SHP77 treated with DMSO at 0.1 percent for 48 hours (cell line): Measurements from ENCODE around the gene HOXB5.
A peak's percentile ranks its signal among the peaks of the same experiment; 100 is the strongest.

Experiments
- DNase-seq: peaks from one replicate; lab custom pipeline; 2025; lab: John Stamatoyannopoulos, UW

HOXB5 gene

DNA sequence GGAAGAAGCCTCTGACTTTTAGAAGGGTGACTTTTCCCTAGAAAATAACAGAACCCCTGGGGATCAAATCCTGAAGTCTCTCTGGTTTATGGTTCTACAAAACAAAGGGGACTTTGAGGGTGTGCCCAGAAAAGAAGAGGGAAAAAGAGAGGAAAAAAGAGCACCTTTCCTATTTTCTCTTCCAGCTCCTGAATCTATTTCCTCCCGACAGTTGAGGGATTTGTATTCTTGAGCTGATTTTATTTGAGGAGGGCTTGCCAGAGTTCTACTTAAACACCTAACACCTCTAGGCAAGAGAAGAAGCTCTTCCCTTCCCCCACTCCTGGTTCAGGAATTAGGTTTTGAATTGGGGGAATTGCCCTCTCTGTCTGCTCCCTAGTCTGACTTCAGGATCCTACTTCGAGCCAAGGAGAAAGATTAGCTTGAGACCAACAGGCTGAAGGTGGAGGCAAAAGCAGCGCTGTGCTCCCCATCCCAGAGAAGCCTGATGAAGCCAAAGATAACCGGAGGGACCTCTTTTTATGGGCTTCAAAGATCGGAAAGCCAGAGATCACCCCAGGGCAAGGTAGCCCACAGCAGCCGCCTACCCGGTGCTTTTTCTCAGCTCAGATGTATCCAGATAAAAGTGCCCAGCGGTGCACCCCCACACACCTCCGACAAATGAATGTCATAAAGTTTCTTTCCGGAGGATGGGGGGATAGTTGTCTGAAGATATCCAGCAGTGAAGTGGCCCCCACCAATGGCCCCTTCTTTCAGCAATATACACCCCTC, 4.3 kb downstream of the HOXB5 start:
- no peak for DNase-seq

DNA sequence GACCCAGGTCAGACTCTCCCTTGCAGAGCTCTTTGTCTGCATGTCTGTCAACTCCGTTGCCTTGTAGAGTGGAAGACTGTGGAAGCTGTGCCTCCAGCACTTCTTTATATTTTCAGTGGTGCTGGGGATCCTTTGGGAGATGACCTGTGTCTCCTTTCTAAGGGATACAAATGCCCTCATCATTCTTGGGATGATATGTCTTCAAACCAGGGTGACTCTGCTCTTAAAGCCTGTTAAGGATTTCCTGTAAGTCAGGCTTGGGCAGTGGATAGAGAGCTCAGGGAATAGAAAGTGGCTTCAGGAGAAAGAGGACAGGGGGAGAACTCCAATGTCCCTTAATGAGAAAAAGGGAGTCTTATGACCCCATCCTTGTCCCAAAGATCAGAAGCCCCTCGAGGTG, 5.1 kb downstream of the HOXB5 start:
- no peak for DNase-seq

- no peak for DNase-seq
Observed at GRCh38 chr17:48588074-48588415, 5.5 kb downstream of the HOXB5 start.

DNA sequence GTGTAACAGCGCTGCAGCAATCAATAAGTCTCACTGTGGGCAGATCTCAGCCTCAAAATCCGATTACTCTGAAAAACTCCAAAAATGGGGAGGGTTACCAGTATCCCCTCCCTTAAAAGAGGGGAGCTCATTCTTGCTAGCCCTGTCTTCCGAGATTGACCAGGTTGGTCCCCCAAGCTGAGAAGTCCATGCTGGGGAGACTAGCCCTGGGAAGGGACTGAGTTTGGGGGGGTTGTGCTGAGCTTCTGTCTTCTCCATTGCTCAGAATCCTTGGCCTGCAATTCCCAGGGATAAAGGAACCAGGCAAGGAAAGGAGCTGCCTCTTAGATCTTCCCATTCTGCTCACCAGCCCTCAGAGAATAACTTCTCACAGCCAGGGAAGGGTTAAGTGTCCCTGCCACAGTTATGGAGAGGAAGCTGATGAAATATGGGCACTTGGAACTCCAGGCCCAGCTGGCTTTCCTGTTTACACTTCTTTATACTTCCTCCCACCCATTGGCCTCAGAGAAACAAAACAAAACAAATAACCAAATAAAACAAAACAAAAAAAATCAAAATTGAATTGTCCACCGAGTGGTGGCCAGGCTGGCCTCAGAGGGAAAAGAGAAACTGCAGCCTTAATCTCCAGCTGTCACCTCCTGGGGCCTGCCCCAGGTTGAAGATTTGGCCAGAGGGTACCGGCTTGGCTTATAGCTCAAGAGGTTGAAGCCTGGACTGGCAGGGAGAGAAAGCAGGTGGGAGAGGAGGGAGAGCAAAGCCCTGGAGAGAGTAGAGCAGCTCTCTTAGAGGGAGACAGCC, 6.1 kb downstream of the HOXB5 start:
- peak; percentile 98 for DNase-seq

DNA sequence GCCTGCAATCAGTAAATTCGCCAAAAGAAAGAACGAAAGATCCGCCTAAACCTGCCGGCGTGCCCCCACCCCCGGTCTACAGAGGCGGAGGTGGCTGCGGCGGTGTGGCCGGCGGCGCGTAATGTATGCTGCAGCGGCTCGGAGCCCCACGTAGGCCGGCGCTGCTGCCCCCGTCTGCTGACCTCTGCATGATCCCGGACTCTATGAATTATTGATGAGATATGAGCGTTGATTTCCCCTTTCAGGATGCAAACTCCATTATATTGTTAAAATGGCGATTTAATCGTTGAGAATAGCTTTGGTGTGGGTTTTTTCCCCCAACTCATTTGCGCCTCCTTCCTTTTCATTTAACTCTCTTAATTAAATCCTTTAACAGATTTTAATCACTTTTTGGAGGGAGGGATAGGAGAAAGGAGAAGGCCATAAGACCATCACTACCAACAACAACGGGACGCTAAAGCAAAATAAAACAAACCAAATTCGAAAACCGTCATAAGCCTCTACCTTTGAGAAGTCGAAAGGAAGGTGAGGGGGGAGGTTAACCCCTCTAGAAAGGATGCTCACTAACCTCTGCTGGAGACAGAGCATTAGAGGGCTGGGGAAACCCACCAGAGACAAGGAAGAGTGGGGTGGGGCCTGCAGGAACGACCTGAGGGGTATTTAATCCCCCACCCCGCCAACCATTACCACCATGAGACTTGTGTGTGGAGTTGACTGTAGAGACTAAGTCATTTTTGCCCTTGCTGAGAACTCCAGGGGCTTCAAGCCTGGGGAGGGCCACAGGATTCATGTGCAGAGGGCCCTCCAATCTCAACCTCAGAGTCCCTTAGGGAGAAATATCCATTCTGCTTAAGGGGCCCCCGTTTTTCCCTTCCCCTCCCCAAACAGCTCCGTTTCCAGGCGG, 7.0 kb downstream of the HOXB5 start:
- peak; percentile 54 for DNase-seq

DNA sequence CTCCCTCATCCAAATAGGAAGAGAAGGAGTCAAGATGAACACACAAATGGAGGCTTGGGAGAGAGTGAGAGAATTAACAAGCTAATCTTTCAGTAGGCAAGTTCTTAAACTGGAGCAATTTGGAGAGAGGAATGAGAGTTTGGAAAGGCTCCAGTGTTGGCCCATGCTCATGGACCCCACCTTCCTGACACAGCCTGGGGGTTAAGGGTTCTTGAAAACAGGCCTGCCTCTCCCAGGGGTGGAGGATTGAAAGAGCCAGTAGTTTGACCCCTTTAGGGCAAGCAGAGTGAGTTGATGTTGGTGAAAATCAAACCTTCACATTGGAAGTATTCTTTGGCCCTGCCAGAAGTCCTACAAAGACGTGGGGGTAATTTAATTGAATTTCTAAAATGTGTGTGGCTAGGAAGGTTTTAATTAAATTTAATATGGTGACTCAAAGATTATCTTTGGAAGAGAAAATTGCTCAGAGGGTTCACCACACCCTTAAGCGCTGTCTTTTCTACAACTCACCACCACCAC, 9.3 kb downstream of the HOXB5 start:
- no peak for DNase-seq

DNA sequence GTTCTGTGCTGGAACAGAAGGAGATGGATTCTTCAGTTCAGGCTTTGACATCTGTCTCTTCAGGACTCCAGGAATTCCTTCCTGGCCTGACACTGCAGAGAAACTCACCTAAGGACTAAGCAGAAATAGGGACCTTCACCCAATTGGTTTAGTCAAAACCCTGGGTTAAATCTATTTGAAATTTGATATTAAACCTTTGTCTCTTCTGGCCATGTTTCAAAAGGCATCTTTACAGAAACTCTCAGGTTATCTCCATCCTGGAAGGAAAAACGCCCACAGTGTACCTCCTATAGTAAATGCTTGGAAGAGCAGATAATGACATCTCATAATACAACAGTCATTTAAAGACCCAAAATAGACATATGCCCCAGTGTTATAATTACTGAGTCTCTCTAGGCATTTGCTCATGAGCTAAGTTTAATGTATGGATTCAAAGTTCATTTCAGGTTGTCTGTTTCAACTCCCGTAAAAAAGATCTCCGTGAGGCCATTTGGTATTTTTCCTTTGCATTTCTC, 9.8 kb downstream of the HOXB5 start:
- DNase-seq = no peak

GRCh38 chr17:48582750-48583069, 10.9 kb downstream of the HOXB5 start:
- no peak for DNase-seq

DNA sequence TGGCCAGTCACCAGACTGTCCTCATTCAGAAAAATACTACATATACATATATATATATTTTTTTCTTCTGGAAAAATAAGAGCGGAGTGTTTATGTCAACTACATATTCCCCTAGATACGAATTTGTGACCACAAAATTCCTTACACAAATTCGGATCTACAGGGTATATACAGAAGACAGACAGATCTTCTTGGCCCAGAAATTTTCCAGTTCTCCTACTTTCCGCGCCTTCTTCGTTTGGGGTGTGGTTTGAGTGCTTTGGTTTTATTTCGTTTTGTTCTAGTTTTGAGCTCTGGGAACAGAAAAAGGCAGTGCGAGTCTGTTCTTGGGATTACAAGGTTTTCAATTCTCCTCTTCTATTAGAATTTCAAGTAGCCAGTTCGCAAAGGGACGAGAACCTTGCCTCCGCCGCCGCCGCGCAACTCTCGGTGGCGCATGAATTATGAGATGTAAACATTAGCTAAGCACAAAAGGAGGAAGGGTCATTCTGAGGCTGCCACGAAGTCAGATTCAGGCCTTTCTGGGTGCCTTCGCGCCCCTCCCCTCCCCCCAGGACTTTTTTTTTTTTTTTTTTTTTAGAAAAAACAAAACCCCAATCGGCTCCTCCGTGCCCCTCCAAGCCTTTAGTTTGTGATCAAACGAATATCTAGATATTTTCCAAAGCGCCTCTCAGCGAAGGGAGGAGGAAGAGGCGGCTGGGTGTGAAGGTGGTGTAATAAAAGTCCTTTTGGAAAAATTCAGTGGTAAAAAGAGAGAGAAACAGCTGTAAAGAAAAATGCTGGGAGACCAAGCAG, 13.6 kb downstream of the HOXB5 start:
- no peak for DNase-seq

DNA sequence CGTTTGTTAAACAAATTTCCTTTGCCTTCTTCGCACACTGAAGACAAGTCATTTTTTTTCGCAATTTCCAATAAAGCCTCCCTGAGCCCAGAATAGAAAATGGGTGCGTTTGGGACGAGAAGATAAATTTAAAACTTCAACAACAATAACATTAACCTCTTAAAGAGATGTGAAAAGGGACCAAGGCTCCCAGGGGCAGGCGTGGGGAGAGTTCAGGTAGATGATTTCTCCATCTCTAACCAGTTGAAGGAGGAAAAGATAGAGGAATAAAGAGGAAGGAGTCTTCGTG, 14.2 kb downstream of the HOXB5 start:
- DNase-seq = no peak

GRCh38 chr17:48578616-48579470, 14.7 kb downstream of the HOXB5 start:
- no peak for DNase-seq

- no peak for DNase-seq
Observed at GRCh38 chr17:48577946-48578615, 15.5 kb downstream of the HOXB5 start, which contains the start of gene HOXB4. HOXB4 (minus strand) TSS chr17:48578350; CDS start chr17:48578319, 31 bp downstream.

DNA sequence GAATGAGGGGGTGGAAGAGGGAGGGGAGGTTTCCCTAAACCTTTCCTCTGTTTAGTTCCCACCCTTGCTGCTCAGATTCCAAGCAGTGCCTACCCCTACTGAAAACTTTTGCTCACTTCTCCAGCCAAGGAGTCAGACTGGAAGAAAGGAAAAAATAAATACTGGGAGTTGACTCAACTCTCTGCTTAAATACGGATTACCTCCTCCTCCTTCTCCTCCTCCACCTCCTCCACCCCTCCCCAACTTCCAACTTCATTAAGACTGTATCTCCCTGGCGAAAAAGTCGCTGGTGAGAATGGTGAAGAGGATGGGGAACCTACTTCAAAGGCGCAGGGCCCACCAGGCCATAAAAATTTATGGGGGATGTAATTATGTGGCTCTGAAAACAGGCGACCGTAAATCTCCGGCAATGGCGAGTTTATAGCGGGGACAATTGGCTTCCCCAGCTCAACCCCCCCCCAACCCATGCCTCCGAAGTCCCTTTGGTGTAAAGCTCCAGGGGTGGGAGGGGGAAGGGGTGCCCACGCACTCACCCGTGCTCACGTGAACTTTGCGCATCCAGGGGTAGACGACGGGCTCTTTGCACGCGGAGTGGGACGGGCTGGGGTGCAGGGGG, 16.1 kb downstream of the HOXB5 start:
- no peak for DNase-seq

DNA sequence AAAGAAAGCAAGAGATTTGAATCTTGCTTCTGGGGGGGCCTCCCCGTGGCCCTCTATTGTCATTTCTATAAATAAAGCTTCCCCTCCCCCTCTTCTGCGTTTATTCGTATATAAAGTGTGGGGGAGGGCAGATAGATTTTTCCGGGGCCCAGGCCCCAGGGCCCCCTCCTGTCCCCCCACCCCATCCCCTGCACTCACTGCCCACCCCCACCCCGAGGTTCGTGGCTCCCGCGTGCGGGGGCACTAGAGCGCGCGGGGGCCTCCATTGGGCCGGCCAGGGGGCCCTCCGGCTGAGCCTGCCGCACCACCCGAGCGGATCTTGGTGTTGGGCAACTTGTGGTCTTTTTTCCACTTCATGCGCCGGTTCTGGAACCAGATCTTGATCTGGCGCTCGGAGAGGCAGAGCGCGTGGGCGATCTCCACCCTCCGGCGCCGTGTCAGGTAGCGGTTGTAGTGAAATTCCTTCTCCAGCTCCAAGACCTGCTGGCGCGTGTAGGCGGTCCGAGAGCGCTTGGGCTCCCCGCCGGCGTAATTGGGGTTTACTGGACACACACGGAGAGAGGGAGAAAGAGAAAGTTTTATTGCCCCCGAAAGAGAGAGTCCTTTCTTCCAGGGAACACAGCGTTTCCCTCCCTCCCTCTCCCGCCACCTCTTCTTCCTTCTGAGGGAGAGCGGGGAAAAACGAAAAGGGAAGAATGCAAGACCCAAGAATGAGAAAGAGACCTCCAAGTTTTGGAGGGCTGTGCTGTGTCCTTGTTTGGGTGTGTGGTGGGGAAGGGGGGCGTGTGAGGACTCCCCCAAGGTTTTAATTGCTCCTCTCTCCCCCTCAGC, 16.9 kb downstream of the HOXB5 start:
- no peak for DNase-seq

DNA sequence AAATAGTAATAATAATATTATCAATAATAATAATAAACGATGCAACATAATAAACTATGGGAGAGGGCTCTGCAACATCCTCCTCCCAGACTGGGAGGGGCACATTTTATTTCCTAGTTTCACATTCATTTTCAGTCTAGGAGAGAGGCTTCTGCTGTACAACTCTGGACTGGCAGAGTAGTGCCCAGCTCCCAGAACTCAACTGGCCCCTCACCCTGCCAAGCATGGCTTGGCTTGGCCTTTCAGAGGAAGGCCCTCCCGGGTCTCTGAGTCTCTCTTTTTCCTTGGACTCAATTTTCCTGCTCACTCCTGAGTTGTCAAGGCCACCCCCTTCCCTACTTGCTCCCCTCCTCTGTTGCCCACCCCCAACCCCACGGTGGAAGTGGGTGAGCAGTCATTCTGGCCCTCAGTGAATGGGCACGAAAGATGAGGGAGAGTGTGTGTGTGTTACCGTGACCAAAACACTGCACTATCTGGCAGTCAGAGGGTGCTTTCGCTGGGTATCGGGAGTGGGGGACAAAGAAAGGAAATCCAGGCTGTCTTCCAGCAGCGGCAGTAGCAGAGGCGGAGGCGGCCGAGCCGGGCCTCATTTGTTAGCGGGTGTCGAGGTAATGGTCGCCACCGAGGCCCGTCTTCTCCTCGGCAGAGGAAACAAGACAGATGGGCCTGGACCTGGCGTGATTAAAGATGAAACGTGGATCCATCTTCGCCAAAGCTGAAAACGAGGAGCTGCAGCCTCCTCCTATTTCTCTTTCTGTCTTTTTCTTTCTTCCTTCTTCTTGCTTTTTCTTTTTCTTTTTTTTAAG, 17.7 kb downstream of the HOXB5 start:
- no peak for DNase-seq

- peak; percentile 57 for DNase-seq
Observed at GRCh38 chr17:48575066-48575582, 18.5 kb downstream of the HOXB5 start.

DNA sequence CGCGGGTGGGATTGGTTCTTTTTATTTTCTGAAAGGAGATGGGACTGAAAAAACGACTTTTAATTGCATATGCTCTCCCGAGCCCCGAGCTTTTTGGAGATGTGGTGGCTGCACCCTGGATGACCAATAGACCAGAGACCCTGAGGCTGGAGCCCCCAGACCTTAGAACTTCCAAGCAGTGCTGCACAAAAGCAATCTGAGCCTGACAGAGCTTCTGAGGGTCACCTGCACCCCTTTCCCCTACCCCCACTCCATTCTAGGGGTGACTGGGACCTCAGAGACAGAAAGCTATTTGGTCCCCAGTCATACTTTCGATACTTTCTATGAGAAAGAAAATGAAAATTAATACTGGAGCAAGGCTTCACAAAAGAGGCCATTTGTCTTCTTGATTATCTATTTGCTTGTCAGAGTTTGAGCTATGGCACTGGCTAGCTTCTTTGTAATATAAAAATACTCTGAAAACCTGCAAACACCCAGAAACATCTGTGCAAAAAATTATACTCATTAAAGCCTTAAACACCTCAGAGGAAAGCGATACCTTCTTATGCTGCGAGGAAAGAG, 19.0 kb downstream of the HOXB5 start:
- DNase-seq = no peak
